Measurements from ENCODE around the gene F7.
"Not testable (repeated sequence)": the region's sequence is repeated elsewhere in the genome, so short reads cannot be mapped to it uniquely, and the experiment has no call there.

F7 gene

DNA sequence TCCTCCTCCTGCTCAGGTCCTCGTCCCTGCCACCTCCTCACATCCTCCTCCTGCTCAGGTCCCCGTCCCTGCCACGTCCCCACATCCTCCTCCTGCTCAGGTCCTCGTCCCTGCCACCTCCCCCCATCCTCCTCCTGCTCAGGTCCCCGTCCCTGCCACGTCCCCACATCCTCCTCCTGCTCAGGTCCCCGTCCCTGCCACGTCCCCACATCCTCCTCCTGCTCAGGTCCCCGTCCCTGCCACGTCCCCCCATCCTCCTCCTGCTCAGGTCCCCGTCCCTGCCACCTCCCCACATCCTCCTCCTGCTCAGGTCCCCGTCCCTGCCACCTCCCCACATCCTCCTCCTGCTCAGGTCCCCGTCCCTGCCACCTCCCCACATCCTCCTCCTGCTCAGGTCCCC, 56.4 kb downstream of the F7 start:
- DNase-seq; H3K9me3 ChIP-seq (ENCODE audit: control insufficient read depth, low read length); H3K27ac ChIP-seq (ENCODE audit: insufficient read depth, low read length, poor library complexity, severe bottlenecking); H3K27me3 ChIP-seq (replicated peaks; ENCODE audit: control insufficient read depth, insufficient read depth, low read length, poor library complexity, severe bottlenecking); H3K36me3 ChIP-seq (ENCODE audit: control insufficient read depth, insufficient read depth, low read length); H3K4me1 ChIP-seq (ENCODE audit: control insufficient read depth, insufficient read depth, low read length, poor library complexity, severe bottlenecking); H3K4me3 ChIP-seq (ENCODE audit: insufficient read depth, low read depth, low read length, poor library complexity, severe bottlenecking): not testable (repeated sequence)

DNA sequence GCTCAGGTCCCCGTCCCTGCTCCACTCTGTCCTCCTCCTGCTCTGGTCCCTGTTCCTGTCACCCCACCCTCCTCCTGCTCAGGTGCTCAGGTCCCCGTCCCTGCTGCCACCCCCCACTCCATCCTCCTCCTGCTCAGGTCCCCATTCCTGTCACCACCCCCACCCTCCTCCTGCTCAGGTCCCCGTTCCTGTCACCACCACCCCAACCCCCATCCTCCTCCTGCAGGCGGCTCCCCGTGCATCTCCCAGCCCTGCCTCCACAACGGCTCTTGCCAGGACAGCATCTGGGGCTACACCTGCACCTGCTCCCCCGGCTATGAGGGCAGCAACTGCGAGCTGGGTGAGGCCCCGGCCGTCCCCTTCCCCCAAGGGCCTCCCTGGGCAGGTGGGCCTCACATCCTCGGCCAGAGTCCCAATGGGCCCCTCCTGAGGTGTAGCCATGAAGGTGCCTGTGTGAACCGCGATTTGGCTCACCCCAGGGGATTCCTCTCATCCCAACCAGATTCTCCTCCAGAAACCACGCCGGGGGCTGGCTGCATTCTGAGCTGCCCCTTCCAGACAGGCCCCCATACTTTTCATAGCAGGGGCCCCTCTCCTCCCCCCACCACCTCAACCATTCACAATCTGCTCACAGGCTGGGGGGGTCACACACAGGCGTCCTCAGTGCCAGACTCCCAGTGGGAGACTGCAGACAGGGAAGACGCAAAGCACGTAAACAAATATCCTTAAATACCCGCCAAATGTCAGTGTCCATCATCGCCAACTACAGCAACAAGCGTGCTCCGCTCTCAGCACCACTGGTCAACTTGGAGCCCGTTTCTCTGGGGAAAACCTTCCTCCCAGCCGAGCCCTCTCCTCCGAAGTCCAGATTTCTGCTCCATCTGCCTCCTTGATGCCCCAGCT, 57.4 kb downstream of the F7 start:
- Histone ChIP-seq H3K9me3 (ENCODE audit: control insufficient read depth, low read length) (no peaks in the 10 kb centered on the region), H3K4me1 (ENCODE audit: control insufficient read depth, insufficient read depth, low read length, poor library complexity, severe bottlenecking) (peaks cover 9% of the 10 kb centered on the region), H3K27ac (ENCODE audit: insufficient read depth, low read length, poor library complexity, severe bottlenecking) (peak overlapping the region; percentile 2), H3K36me3 (ENCODE audit: control insufficient read depth, insufficient read depth, low read length) (no peaks in the 10 kb centered on the region), H3K27me3 (replicated peaks; ENCODE audit: control insufficient read depth, insufficient read depth, low read length, poor library complexity, severe bottlenecking) (no peaks in the 10 kb centered on the region), H3K4me3 (ENCODE audit: insufficient read depth, low read depth, low read length, poor library complexity, severe bottlenecking) (no peak overlapping the region)
- DNase-seq = no peak

DNA sequence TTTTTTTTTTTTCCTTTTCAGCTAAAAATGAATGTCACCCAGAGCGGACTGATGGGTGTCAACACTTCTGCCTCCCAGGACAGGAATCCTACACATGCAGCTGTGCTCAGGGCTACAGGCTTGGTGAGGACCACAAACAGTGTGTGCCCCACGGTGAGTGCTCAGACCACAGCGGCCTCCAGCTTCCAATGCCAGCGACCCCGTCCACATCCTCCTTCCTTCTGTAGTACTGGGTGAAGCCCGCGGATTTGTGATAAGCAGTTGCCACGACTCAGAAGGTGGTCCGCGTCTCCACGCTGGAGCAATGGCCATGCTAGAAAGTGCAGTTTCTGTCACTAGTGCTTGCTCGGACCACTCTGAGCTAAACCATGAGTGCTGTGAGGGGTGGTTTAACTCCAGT, 58.9 kb downstream of the F7 start:
- no peak overlapping the region for H3K27ac ChIP-seq (ENCODE audit: insufficient read depth, low read length, poor library complexity, severe bottlenecking)
- H3K4me1 ChIP-seq (ENCODE audit: control insufficient read depth, insufficient read depth, low read length, poor library complexity, severe bottlenecking) = peaks cover 9% of the 10 kb centered on the region
- no peaks in the 10 kb centered on the region for H3K27me3 ChIP-seq (replicated peaks; ENCODE audit: control insufficient read depth, insufficient read depth, low read length, poor library complexity, severe bottlenecking)
- no peak overlapping the region for H3K4me3 ChIP-seq (ENCODE audit: insufficient read depth, low read depth, low read length, poor library complexity, severe bottlenecking)
- H3K9me3 ChIP-seq (ENCODE audit: control insufficient read depth, low read length) = no peaks in the 10 kb centered on the region
- no peak for DNase-seq
- no peaks in the 10 kb centered on the region for H3K36me3 ChIP-seq (ENCODE audit: control insufficient read depth, insufficient read depth, low read length)

DNA sequence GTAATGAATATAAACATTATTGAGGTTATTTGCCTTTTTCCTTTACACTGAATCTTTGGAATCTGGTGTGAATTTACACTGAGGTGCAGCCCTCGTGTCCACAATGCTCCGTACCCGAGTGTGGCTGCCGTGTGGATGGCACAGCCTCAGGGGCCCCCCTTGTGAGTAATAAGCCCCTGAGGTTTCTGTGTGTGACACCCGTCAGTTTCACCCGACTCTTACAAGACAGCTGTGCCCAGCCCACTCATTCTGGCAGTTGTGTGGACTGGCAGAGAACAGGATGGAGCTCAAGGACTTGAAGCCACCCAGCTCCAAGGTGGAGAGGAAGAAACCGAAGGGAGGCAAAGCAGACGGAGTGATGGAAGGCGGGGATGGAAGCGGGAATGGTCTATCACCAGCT, 60.7 kb downstream of the F7 start:
- Histone ChIP-seq H3K27me3 (replicated peaks; ENCODE audit: control insufficient read depth, insufficient read depth, low read length, poor library complexity, severe bottlenecking) (no peaks in the 10 kb centered on the region), H3K36me3 (ENCODE audit: control insufficient read depth, insufficient read depth, low read length) (no peaks in the 10 kb centered on the region), H3K4me1 (ENCODE audit: control insufficient read depth, insufficient read depth, low read length, poor library complexity, severe bottlenecking) (peaks cover 9% of the 10 kb centered on the region), H3K4me3 (ENCODE audit: insufficient read depth, low read depth, low read length, poor library complexity, severe bottlenecking) (no peak overlapping the region), H3K9me3 (ENCODE audit: control insufficient read depth, low read length) (no peaks in the 10 kb centered on the region), H3K27ac (ENCODE audit: insufficient read depth, low read length, poor library complexity, severe bottlenecking) (no peak overlapping the region)
- DNase-seq = no peak

DNA sequence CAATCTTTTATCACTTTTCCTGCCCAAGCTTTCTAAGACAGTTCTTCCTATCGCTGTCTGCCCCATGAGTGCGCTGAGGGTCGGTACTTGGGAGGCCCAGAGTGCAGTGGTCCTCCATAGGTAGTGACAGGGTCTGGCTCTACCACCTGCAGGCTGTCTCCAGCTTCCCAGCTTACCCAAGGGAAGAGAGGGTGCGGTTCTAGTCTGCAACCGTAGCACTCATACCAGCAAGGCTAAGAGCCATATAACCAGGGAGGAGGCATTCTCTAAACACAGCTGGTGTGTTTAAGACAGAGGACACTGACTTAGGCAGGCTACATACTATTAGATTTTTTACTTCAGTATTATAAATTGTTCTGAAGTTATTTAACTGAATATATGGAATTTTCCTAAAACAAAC, 61.1 kb downstream of the F7 start:
- H3K9me3 ChIP-seq (ENCODE audit: control insufficient read depth, low read length) = no peaks in the 10 kb centered on the region
- H3K36me3 ChIP-seq (ENCODE audit: control insufficient read depth, insufficient read depth, low read length) = no peaks in the 10 kb centered on the region
- no peak overlapping the region for H3K27ac ChIP-seq (ENCODE audit: insufficient read depth, low read length, poor library complexity, severe bottlenecking)
- DNase-seq = no peak
- no peak overlapping the region for H3K4me3 ChIP-seq (ENCODE audit: insufficient read depth, low read depth, low read length, poor library complexity, severe bottlenecking)
- H3K4me1 ChIP-seq (ENCODE audit: control insufficient read depth, insufficient read depth, low read length, poor library complexity, severe bottlenecking) = peaks cover 5% of the 10 kb centered on the region
- no peaks in the 10 kb centered on the region for H3K27me3 ChIP-seq (replicated peaks; ENCODE audit: control insufficient read depth, insufficient read depth, low read length, poor library complexity, severe bottlenecking)

DNA sequence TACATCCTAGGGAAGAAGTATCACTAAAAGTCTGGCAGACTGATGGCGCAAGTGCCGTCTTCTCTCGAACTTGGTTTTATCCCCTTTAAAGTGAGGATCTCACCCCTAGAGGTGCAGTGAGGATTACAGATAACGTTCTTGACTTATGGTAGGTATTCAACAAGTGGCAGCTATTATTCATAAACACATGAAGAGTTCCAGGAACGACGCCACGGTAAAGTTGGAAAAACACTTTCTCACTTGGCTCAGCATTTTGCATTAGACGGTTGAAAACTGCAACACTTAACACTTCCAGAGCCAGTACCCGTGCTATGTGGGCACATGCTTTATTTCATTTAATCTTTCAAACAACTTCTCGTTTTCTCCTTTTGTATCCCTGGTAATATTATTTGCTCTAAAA, 61.6 kb downstream of the F7 start:
- H3K27ac ChIP-seq (ENCODE audit: insufficient read depth, low read length, poor library complexity, severe bottlenecking) = no peak overlapping the region
- H3K4me3 ChIP-seq (ENCODE audit: insufficient read depth, low read depth, low read length, poor library complexity, severe bottlenecking) = no peak overlapping the region
- peaks cover 5% of the 10 kb centered on the region for H3K4me1 ChIP-seq (ENCODE audit: control insufficient read depth, insufficient read depth, low read length, poor library complexity, severe bottlenecking)
- H3K27me3 ChIP-seq (replicated peaks; ENCODE audit: control insufficient read depth, insufficient read depth, low read length, poor library complexity, severe bottlenecking) = no peaks in the 10 kb centered on the region
- H3K36me3 ChIP-seq (ENCODE audit: control insufficient read depth, insufficient read depth, low read length) = no peaks in the 10 kb centered on the region
- no peaks in the 10 kb centered on the region for H3K9me3 ChIP-seq (ENCODE audit: control insufficient read depth, low read length)
- DNase-seq = no peak

DNA sequence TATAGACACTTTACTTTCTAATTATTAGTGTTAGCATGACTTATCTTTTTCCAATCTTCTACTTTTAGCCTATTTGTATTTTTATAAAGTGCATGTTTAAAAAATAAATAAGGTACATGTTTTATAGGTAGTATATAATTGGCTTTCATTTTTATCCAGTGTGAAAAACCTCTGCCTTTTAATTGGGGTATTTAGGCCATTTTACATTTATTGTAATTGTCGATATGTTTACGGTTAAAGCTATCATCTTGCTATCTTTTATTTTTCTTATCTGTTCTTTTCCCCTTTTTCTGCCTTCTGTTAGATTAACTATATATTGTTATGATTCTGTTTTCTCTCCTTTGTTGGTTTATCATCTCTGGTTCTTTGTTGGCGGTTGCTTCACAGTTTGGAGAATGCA, 62.0 kb downstream of the F7 start:
- Histone ChIP-seq H3K27ac (ENCODE audit: insufficient read depth, low read length, poor library complexity, severe bottlenecking) (no peak overlapping the region), H3K4me1 (ENCODE audit: control insufficient read depth, insufficient read depth, low read length, poor library complexity, severe bottlenecking) (peaks cover 5% of the 10 kb centered on the region), H3K36me3 (ENCODE audit: control insufficient read depth, insufficient read depth, low read length) (no peaks in the 10 kb centered on the region), H3K4me3 (ENCODE audit: insufficient read depth, low read depth, low read length, poor library complexity, severe bottlenecking) (no peak overlapping the region), H3K27me3 (replicated peaks; ENCODE audit: control insufficient read depth, insufficient read depth, low read length, poor library complexity, severe bottlenecking) (no peaks in the 10 kb centered on the region), H3K9me3 (ENCODE audit: control insufficient read depth, low read length) (no peaks in the 10 kb centered on the region)
- DNase-seq = no peak

DNA sequence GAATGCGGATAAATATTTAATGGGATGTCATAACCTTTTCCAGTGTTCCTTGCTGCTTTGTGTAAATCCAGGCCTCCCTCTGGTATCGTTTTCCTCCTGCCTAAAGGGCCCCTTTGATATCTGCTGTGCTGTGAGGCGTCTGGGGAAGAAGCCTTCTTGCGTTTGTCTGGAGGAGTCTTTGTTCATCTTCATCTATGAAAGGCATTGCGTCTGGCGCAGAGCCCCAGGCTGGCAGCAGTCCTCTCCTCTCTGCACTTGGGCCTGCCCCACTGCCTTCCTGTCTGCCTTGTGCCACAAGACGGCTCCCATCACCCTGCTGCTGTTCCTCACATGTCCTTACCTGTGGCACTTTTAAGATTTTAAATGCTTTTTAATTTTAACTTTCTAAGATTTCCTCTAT, 62.6 kb downstream of the F7 start:
- no peak overlapping the region for H3K27ac ChIP-seq (ENCODE audit: insufficient read depth, low read length, poor library complexity, severe bottlenecking)
- no peaks in the 10 kb centered on the region for H3K9me3 ChIP-seq (ENCODE audit: control insufficient read depth, low read length)
- no peak overlapping the region for H3K4me3 ChIP-seq (ENCODE audit: insufficient read depth, low read depth, low read length, poor library complexity, severe bottlenecking)
- H3K27me3 ChIP-seq (replicated peaks; ENCODE audit: control insufficient read depth, insufficient read depth, low read length, poor library complexity, severe bottlenecking) = no peaks in the 10 kb centered on the region
- H3K36me3 ChIP-seq (ENCODE audit: control insufficient read depth, insufficient read depth, low read length) = no peaks in the 10 kb centered on the region
- peaks cover 5% of the 10 kb centered on the region for H3K4me1 ChIP-seq (ENCODE audit: control insufficient read depth, insufficient read depth, low read length, poor library complexity, severe bottlenecking)
- no peak for DNase-seq

DNA sequence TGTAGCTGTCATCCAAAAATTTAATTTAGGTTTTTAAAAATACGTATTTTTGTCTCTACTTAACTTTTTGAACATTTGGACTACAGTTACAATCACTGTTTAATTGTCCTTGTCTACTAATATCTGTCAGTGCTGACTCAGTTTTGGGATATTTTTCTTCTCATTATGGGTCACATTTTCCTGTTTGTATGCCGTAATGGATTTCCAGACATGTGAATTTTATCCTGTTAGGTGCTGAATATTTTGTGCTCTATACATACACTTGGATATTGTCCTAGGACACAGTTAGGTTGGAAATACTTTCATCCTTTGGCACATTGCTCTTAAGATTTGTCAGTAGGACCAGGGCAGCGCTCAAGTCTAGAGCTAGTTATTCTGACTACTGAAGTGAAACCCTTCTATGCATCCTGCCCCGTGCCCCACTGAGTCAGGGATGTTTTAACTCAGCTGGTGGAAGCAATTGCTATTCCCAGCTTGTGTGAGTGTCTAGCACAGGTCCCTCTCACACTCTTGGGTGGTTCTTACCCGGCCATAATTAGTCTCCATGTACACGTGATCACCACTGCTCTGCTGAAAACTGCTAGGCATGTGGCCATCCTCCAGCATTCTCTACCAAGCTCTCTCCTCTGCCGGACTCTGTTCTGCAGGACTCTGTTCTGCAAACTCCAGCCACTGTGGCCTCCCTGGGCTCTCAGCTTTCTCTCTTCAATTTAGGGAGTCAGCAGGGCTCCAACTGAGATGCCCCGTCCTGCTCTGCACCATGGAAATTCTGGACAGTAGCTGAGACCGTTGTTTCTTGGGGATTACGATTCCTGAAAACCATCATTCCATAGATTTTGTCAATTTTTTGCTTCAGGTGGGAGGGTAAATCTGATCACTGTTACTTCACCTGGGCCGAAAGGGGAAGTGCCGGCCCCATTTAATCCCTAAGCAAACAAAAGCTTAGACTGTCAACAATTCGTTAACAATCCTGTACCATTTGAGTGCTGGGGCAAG, 64.0 kb downstream of the F7 start:
- Histone ChIP-seq H3K36me3 (ENCODE audit: control insufficient read depth, insufficient read depth, low read length) (no peaks in the 10 kb centered on the region), H3K4me3 (ENCODE audit: insufficient read depth, low read depth, low read length, poor library complexity, severe bottlenecking) (no peak overlapping the region)
- no peak for DNase-seq

More for the DNA sequence above, 64.0 kb downstream of the F7 start:
- Histone ChIP-seq H3K27ac (ENCODE audit: insufficient read depth, low read length, poor library complexity, severe bottlenecking) (no peak overlapping the region), H3K27me3 (replicated peaks; ENCODE audit: control insufficient read depth, insufficient read depth, low read length, poor library complexity, severe bottlenecking) (no peaks in the 10 kb centered on the region), H3K4me1 (ENCODE audit: control insufficient read depth, insufficient read depth, low read length, poor library complexity, severe bottlenecking) (peaks cover 5% of the 10 kb centered on the region), H3K9me3 (ENCODE audit: control insufficient read depth, low read length) (no peaks in the 10 kb centered on the region)
